GM18858 (cell line): ENCODE data around the gene ASTL.
"Not testable (repeated sequence)": the region's sequence is repeated elsewhere in the genome, so short reads cannot be mapped to it uniquely, and the experiment has no call there.

Experiments used
- ATAC-seq: cut with Tn5 transposase; IDR thresholded peaks from one replicate; pipeline ENCODE4 v1.9.1; 2021; ENCODE audit not compliant: unreplicated experiment

ASTL gene

GRCh38 chr2:96099861-96100798 lies 38.2 kb downstream of the ASTL start:
- ATAC-seq = no peak

GRCh38 chr2:96098900-96099590 lies 39.3 kb downstream of the ASTL start:
- no peak for ATAC-seq

- ATAC-seq = no peak
Observed at GRCh38 chr2:96097951-96098823, 40.1 kb downstream of the ASTL start.

- no peak for ATAC-seq
Observed at GRCh38 chr2:96097441-96097840, 40.9 kb downstream of the ASTL start.

- ATAC-seq = no peak
Observed at GRCh38 chr2:96095116-96095636, 43.1 kb downstream of the ASTL start.

- no peak for ATAC-seq
Observed at GRCh38 chr2:96093528-96093927, 44.8 kb downstream of the ASTL start.

- no peak for ATAC-seq
Observed at GRCh38 chr2:96092951-96093350, 45.4 kb downstream of the ASTL start.

- ATAC-seq = no peak
Observed at GRCh38 chr2:96092573-96092877, 45.8 kb downstream of the ASTL start.

- ATAC-seq = no peak
Observed at GRCh38 chr2:96091711-96092572, 46.4 kb downstream of the ASTL start.

GRCh38 chr2:96091141-96091710 lies 47.1 kb downstream of the ASTL start:
- no peak for ATAC-seq

- no peak for ATAC-seq
Observed at GRCh38 chr2:96090196-96090926, 47.9 kb downstream of the ASTL start.

GRCh38 chr2:96089356-96090195 lies 48.7 kb downstream of the ASTL start:
- ATAC-seq = no peak

- no peak for ATAC-seq
Observed at GRCh38 chr2:96088340-96089335, 49.7 kb downstream of the ASTL start.

- ATAC-seq = no peak
Observed at GRCh38 chr2:96087130-96087529, 51.2 kb downstream of the ASTL start.

GRCh38 chr2:96085541-96086355 lies 52.6 kb downstream of the ASTL start:
- no peak for ATAC-seq

- not testable (repeated sequence) for ATAC-seq
Observed at GRCh38 chr2:96084858-96085518, 53.3 kb downstream of the ASTL start.
